Measurements from ENCODE around the gene FURIN. TPM values are rescaled to one million over a fixed set of nuclear protein-coding genes. Genes with fewer than 3 reads are reported as not detected.
"Not testable (repeated sequence)": the region's sequence is repeated elsewhere in the genome, so short reads cannot be mapped to it uniquely, and the experiment has no call there.

The FURIN gene
- polyA plus RNA-seq, 4 donors: 44.0 to 58.8 (median 51.6) TPM

DNA sequence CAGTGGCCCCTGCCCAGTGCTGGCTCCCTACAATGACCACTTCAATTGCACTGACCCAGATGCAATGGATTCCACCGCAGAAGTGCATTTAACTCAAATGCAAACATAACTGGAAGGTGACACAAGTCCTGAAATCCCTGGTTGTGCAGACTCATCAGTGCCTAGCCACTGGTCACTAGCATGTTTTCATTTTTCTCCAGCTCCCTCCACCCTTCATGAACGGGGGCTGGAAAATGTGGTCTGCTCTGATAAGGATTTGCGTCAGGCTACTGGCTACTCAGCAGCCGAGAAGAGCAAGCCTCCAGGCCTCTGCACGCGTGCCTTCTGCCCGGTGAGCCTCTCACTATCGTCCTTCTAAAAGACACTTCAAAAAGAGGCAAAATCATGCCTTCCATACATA is 27.4 kb upstream of the FURIN start:
- DNase-seq (ENCODE audit: low read depth in 4 of 4, low spot score in 2 of 4): no peak

DNA sequence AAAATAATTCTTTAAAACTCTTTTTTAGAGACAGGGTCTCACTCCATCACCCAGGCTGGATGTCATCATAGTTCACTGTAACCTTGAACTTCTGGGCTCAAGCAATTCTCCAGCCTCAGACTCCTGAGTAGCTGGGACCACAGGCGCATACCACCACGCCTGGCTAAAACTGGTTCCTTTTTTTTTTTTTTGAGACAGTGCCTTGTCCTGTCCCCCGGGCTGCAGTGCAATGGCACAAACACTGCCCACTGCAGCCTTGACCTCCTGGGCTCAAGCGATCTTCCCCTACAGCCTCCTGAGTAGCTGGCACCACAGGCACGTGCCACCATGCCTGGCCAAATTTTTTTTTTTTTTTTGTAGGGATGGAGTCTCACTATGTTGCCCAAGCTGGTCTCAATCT is 23.7 kb upstream of the FURIN start:
- no peak for DNase-seq (ENCODE audit: low read depth in 4 of 4, low spot score in 2 of 4)

DNA sequence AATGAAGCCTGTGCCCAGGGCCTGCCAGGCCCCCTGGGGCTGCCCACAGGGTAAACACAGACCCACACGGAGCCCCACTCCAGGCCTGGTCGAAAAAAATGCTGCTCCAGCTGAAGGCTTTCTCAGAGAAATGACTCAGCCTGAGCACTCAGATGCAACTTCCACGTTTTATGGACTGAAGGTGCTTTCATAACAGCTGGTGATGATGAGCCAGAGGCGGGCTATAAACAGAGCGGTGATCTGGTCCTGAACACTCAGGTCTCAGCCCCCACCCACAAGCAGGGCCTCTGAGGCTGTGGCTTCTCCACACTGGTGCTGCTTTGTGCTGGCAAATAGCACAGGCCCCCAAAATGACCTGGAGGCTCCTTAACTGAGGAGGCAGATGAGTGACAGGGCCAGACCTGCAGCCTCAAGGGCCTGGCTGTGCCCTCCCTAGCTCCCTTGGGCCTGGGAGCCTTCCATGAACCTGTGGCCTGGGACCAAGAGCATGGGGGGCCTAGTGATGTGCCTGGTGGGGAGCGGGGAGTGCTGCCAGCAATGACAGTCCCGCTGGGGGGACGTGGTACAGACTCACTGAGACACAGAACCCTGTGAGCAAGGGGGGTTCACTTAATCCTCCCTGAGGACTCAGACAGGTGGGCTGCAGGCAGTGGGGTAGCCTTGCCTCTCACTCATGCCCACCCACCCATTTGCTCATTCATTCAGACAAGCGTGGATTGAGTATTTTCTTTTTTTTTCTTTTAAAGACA is 23.0 kb upstream of the FURIN start:
- DNase-seq (ENCODE audit: low read depth in 4 of 4, low spot score in 2 of 4): no peak

DNA sequence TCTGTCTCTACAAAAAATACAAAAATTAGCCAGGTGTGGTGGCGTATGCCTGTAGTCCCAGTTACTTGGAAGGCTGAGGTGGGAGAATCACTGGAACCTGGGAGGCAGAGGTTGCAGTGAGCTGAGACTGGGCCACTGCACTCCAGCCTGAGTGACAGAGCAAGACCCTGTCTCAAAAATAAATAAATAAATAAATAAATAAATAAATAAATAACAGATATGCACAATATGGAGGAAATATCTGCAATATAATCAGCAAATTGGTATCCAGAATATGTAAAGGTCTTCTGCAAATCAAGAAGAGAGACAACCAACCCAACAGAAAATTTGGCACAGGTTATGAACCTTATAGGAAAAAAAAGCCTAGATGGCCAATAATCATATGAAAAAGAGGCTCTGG is 19.0 kb upstream of the FURIN start:
- not testable (repeated sequence) for DNase-seq (ENCODE audit: low read depth in 4 of 4, low spot score in 2 of 4)

DNA sequence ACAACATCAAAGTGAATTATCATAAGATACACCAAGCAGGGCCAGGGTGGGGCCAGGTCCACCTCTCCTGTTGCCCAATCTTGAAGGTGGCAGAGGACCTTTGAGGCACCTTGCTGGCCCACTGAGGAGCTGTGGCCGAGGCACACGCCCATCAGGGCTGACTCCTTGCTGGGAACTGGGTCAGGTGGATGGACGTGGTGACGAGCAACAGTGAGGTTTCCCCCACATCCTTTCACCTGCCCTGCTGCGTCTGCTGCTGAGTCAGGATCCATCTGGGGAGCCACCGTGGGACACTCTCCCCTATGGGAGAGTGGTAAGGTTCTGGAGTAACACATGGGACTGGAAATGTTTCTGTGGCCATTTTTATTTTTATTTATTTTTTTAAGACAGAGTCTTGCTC is 17.3 kb upstream of the FURIN start:
- DNase-seq (ENCODE audit: low read depth in 4 of 4, low spot score in 2 of 4): no peak

DNA sequence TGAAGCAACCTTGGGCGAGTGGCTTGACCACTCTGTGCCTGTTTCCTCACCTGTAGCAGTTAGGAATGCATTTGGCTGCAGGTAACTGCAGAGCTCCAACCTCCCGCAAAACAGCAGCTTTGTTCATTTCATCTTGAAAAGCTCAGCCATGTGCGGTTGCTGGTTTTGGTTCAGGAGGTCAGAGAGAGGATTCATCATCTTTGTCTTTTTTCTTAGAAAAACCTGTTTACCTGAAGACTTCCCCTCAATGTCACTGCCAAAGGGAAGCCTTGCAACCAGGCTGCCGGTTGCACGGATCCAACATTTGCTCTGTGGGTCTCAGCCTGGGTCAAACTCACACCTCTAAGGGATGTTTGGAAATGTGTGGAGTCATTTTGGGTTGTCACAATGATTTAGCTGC is 16.4 kb upstream of the FURIN start:
- no peak for DNase-seq (ENCODE audit: low read depth in 4 of 4, low spot score in 2 of 4)

DNA sequence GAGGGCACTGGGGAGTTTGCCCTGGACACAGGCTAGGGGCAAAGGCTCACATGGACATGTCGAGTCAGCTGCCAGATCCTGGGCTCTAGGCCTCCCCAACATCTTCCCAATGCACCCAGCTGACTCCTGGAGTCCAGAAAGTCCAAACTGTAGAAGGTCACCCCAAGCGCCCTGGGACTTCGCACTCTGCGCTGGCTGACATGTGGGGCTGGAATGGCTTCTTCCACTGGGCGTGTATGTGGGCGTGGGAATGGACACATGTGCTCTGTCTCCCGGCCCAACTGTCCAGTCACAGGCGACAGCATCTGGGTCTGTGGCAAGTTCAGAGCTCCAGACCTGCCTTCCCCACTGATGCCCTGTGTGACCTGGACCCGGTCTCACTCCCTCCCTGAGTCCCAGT is 13.2 kb upstream of the FURIN start:
- DNase-seq (ENCODE audit: low read depth in 4 of 4, low spot score in 2 of 4): no peak

DNA sequence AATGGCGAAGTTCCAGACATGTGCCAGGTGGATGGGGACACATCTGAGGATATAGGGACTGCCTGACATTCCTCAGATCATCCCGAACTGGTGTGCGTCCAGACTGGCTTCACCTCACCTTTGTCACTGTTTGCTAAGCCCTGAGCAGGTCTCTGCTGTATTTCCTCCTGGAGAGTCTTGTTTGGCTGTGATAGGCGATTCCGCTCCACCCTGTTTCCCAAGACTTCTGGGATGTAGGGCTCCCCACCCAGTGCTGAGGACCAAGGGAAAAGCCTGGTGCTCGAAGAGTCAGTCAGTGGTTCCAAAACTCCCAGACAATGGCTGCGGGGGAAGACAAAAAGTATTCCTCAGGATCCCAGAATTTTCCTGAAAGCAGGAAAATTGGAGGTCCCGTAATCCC is 11.1 kb upstream of the FURIN start:
- no peak for DNase-seq (ENCODE audit: low read depth in 4 of 4, low spot score in 2 of 4)

DNA sequence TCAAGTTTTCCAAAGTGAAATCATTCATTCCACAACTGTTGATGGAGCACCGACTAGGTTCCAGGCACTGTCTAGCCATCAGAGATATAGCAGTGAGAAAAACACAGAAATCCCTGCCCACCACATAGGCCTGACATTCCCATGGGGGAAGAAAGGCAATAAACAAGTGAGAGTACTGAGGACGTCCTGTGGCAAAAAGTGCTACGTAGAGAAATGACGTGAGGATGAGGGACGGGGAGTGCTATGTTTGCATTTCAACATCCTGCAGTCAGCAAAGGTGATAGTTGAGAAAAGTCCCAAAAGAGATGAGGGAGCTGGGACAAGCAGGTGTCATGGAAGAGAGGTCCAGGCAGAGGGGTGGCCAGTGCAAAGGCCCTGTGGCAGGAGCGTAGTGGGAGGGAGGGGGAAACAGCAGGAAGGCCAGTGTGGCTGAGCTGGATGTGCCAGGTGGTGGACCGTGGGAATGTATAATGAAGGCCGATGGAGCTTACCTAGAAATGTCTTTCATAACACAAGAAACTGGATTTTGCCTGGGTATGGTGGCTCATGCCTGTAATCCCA is 10.4 kb upstream of the FURIN start:
- DNase-seq (ENCODE audit: low read depth in 4 of 4, low spot score in 2 of 4): no peak

DNA sequence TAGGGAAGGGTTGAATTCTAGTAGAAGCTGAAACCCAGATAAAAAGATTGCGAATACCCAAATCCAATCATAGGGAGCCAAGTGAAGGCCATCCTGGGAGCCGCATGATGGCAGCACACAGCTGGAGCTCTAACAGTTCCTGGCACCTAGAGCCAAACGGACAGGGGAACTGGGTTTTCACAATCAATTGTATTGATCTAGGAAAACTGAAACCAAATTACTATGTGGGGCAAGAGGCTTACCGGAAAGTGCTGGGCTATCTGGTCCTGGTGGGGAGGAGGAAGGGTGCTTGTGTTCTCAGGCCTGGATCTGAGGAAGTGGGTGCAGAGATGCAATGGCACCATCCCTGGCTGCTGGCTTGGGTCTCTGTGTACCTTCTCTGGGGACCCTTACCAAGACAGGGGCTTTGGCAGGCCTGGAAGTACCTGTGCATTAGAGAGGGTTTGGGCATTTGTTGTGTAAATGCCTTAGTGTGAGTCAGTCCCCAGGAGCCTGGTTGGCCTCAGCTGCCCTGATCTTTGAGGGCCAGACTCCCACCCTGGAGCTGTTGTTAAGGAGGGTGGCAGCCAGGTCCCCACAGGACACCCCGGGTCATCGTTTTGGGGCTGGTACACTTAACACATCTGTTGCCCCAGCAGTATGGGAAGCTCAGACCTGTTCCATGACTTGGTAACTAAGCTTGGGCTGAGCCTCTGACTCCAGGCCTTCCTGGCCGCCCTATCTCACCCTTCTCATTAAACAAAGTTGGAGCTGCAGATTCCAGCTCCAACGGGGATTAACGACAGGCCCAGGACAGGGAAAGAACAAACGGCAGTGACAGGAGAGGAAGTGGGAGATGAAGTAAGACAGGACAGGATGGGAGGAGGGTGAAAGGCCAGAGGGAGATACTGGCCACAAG is 8.9 kb upstream of the FURIN start:
- no peak for DNase-seq (ENCODE audit: low read depth in 4 of 4, low spot score in 2 of 4)

DNA sequence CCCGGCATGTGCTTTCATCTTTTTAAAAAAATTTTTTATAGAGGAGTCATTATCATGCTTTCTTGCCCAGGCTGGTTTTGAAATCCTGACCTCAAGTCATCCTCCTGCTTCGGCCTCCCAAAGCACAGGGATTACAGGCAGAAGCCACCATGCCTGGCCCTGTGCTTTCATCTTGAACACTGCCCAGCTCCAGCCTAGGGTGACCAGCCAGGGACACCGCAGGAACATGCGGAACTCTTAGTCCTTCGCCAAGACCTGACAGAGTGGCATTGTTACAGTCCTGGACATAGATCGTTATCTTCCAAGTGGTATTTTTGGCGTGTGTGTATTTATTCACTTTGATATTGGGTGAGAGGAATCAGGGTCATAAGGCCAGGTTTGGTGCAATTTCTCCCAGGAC is 7.9 kb upstream of the FURIN start:
- no peak for DNase-seq (ENCODE audit: low read depth in 4 of 4, low spot score in 2 of 4)

DNA sequence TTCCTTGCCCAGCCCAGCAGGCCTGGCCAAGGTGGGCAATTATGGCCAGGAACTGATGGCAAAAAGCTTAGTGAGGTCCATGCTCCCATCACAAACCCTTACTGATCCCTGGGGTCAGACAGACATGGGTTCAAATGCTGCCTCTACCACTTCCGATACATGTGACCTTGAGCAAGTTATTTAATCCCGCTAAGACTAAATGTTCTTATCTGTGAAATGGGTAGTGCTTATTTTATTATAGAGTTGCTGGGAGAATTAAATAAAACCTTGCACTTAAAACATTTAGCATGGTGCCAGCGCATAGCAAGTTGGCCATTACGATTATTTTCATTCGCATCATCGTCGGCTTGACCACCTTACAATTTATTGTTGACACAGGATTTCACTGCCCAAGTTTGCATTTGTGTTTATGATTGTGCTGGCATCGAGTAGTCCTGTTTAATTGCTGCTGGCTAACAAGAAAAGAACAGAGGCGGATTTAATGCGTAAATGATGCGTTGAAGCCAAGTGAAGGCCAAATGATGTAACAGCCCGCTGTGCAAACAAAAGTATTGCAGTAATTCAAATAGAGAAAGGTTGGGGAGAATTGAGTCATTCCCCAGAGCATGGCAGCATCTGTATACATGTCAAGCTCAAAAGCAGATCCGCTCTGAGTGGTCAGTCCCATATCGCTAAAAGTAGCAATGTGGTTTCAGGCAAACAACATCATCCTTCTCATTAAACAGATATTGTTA is 7.3 kb upstream of the FURIN start:
- no peak for DNase-seq (ENCODE audit: low read depth in 4 of 4, low spot score in 2 of 4)

DNA sequence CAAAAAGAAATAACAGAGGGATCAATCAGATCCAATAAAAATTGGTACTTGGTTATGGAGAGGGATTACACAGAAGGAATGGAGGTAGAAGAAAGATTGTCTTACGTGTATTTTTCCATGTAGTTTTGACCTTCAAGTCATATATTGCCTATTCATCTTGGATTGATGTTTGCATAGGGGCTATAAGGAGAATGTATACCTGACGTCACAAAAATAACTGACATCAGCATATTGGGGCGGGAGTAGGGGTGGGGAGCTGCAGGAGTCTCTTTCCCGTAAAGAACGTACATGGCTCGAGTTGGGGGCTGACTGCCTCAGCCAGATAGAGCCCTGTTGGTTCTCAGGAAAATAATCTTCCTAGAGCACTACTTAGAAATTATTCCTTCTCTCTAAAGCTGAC is 5.9 kb upstream of the FURIN start:
- DNase-seq (ENCODE audit: low read depth in 4 of 4, low spot score in 2 of 4): no peak

DNA sequence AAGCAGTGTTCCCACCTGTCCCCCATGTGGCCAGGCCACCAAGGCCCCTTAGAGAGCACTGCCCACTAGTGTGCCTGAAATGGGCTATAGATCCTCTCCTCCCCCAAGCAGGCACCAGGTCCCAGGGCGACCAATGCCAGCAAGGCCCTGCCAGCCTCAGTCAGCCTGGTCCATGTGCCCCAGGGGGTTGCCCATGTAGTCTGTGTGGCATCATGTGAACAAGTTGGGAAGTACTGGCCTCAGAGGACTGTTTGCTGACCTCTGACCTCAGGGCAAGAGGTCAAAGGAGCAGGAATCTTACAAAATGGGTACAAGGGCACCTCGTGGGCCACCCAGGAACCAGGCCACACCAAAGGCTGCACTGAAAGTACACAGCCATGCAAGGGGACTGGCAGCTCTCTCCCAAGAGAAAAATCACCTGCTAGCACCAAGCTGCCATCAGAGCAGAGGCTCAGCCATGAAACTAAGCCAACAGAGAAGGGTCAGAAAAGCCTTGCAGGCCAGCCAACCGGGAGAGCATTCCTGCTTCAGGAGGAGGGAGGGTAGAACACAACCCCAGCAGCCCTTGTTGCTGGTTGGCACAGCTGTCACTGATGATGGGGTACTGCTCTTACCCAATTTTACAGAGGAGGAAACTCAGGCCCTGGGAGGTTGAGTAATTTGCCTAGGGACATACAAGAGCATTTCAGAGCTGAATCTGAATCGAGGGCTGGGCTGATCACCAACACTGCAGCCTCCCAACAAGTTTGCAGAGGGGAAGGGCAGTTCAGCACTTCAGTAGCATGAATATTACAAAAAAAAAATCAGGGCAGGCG is 5.2 kb upstream of the FURIN start:
- no peak for DNase-seq (ENCODE audit: low read depth in 4 of 4, low spot score in 2 of 4)

DNA sequence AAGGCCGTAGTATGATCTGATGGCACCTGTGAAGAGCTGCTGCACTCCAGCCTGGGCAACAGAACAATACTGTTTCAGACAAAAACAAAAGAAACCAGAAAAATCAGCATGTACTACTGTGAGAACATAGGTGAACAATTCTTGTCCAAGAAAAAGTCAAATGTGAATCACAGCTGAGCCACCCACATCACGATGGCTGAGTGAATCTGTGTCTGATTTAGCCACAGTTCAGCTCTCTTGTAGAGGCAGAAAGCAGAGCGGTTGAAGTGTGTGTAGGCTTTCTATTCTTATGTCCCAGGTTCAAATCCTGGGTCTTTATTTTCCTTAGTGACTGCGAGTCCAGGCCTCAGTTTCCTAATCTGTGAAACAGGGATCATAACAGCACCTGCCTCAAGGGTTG is 4.4 kb upstream of the FURIN start:
- no peak for DNase-seq (ENCODE audit: low read depth in 4 of 4, low spot score in 2 of 4)

DNA sequence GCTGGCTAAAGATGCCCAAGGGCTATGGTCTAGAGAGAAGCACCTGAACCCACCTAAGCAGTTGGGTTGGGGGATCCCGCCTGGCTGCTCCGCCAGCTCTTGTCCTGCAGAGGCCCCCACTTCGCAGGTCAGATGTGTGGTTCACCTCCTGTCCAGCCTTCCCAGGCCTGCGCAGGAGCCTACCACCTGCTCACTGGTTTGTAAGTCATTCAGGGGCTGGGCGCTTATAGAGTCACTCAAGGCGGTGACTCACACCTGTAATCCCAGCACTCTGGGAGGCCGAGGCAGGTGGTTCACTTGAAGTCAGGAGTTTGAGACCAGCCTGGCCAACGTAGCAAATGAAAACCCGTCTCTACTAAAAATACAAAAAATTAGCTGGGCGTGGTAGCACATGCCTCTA is 3.9 kb upstream of the FURIN start:
- DNase-seq (ENCODE audit: low read depth in 4 of 4, low spot score in 2 of 4): no peak

DNA sequence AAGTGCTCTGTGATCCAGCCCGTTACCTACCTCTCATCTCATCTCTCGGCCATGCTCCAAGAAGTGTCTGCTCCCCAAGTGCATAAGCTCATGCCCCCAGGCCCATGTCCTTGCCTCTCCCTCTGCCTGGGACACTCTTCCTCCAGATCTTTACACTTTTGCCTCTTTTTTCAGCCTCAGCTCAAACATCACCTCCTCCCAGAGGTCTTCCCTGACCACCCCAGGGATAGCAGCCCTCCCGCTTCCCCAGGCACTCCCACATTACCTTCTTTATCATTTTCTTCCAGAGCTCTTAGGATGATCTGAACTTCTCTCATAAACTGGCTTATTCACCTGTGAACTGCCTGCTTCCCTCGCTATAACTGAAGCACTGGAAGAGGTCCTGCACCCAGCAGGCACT is 2.7 kb upstream of the FURIN start:
- DNase-seq (ENCODE audit: low read depth in 4 of 4, low spot score in 2 of 4): no peak

DNA sequence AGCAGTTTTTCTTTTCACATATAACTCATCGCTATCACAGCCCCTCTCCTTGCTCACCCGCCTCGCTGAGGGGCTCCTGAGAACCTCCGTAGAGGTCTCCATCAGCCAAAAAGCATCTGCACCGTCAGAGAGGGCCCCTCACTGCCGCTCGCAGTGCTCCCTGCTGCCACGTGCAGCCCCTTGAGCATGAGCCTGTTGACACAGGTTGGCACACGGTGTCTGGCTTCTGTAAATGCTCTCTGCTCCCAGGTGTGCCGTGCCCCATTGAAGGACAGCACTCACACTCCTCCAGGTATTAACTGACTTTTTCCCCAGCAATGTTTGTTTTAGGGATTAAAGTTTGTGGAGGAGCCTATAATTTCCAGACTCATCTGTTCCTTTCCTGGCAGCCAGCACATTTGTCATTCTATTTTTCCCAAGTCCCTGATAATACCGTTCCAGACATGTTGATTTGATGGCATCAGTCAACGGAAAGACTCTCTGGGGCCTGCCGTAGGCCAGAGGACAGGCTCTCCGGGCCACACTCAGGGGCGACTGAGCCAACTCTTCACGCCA is 2.1 kb upstream of the FURIN start:
- no peak for DNase-seq (ENCODE audit: low read depth in 4 of 4, low spot score in 2 of 4)

DNA sequence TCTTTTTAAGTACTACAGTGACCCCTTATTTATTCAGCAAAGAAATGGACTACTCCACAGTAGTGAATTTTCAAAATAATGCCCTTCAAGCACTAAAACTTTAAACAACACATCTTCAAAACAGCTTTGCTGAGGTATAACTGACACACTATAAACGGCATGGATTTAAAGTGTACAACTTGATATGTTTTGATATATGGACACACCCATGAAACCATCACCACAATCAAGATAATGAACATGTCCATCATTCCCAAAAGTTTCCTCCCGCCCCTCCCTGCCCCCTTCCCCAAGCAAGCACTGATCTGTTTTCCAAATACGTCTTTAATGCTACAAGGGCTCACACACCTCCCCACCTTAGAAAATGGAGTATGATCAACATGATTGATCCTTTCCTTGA is 1.6 kb upstream of the FURIN start:
- DNase-seq (ENCODE audit: low read depth in 4 of 4, low spot score in 2 of 4): no peak

DNA sequence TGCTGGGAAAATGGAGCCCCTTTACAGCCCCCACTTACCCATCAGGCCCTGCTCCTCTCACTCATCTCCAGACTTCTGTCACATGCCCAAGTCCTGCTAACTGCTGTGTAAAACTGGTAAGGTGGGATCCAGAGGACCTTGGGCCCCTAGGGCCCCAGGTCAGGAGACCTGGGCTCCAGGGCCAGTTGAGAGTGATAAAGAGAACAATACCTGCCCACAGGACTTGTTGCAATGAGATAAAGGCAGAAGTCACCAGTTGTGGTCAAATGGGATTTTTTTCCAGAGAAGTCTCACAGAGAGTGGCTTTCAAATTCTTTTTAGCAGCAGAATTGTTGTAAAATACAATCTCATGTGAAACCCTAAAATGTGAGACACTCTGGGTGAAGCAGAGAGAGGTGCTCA is 753 bp downstream of the FURIN start:
- DNase-seq (ENCODE audit: low read depth in 4 of 4, low spot score in 2 of 4): no peak

Measured in left renal cortex interstitium (tissue), 4 donors.